GM18867 (cell line): ENCODE measurements around the gene CFAP54.
A peak's percentile ranks its signal among the peaks of the same experiment; 100 is the strongest.
"Not testable (repeated sequence)": the region's sequence is repeated elsewhere in the genome, so short reads cannot be mapped to it uniquely, and the experiment has no call there.

Experiments
- ATAC-seq: cut with Tn5 transposase; IDR thresholded peaks from one replicate; pipeline ENCODE4 v1.9.1; 2021; ENCODE audit warnings: mild to moderate bottlenecking, moderate library complexity; ENCODE audit not compliant: unreplicated experiment

CFAP54 gene

GRCh38 chr12:96489392-96490056 lies at the start of gene CFAP54:
TSS of gene CFAP54 (plus strand) at chr12:96489577. CDS start at chr12:96489610, 33 bp downstream.
- ATAC-seq: peak; percentile 95

DNA sequence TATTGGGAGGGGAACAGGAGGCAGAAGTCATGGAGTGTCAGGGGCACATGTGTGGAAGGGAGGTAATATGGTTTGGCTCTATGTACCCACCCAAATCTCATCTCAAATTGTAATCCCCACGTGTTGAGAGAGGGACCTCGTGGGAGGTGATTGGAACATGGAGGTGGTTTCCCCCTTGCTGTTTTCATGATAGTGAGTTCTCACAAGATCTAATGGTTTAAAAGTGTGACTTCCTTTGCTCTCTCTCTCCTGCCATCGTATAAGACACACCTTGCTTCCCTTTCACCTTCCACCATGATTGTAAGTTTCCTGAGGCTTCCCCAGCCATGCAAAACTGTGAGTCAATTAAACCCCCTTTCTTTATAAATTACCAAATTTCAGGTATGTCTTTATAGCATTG lies 47.6 kb upstream of the CFAP54 start:
- ATAC-seq: no peak

DNA sequence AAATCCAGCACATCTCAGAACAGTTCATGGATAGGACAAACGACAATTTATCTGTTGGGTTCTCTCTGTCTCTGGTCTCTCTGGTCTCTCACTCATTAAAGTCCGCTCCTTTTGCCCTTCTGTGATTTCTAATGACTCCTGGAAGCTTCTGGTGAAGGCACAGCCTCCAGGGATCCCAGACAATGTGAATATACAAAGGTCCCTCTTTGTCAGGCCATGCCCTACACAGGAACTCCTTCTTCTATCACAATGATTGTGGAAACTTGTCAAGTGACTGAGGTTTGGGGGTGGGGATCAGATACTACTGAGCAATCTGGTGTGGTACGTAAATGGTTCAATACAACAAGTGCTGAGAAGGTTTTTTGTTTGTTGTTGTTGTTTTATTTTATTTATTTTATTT lies 46.5 kb upstream of the CFAP54 start:
- ATAC-seq: no peak

- ATAC-seq: no peak
Measured at GRCh38 chr12:96444399-96444798, 45.0 kb upstream of the CFAP54 start.

GRCh38 chr12:96445691-96446583 lies 43.4 kb upstream of the CFAP54 start:
- peak; percentile 99 for ATAC-seq

GRCh38 chr12:96447256-96447655 lies 42.1 kb upstream of the CFAP54 start:
- ATAC-seq: no peak

- no peak for ATAC-seq
Measured at GRCh38 chr12:96448300-96448699, 41.1 kb upstream of the CFAP54 start.

DNA sequence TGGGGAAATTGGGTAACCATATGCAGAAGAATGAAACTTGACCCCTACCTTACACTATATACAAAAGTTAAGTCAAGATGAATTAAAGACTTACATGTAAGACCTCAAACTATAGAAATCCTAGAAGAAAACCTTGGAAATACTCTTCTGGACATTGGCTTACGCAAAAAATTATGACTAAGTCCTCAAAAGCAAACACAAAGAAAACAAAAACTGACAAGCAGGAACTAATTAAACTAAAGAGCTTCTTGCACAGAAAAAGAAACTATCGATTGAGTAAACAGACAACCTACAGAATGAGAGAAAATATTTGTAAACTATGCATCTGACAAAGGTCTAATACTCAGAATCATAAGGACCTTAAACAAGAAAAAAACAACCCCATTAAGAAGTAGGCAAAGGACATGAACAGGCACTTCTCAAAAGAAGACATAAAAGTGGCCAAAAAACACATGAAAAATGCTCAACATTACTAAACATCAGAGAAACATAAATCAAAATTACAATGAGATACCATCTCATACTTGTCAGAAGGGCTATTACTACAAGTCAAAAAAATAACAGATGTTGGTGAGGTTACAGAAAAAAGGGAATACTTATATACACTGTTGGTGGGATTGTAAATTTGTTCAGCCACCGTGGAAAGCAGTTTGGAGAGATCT lies 37.0 kb upstream of the CFAP54 start:
- ATAC-seq: no peak

GRCh38 chr12:96454396-96454795 lies 35.0 kb upstream of the CFAP54 start:
- no peak for ATAC-seq

- peak; percentile 88 for ATAC-seq
Measured at GRCh38 chr12:96456265-96456974, 33.0 kb upstream of the CFAP54 start.

- no peak for ATAC-seq
Measured at GRCh38 chr12:96457191-96457930, 32.0 kb upstream of the CFAP54 start.

DNA sequence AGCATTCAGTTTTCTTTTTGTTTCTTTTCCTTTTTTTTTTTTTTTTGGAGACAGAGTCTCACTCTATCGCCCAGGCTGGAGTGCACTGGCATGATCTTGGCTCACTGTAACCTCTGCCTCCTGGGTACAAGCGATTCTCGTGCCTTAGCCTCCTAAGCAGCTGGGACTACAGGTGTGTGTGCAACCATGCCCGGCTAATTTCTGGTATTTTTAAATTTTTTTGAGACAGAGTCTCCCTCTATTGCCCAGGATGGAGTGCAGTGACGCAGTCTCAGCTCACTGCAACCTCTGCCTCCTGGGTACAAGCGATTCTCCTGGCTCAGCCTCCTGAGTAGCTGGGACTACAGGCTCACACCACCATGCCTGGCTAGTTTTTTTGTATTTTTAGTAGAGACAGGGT lies 30.1 kb upstream of the CFAP54 start:
- ATAC-seq: not testable (repeated sequence)

- no peak for ATAC-seq
Measured at GRCh38 chr12:96462571-96463280, 26.7 kb upstream of the CFAP54 start.

DNA sequence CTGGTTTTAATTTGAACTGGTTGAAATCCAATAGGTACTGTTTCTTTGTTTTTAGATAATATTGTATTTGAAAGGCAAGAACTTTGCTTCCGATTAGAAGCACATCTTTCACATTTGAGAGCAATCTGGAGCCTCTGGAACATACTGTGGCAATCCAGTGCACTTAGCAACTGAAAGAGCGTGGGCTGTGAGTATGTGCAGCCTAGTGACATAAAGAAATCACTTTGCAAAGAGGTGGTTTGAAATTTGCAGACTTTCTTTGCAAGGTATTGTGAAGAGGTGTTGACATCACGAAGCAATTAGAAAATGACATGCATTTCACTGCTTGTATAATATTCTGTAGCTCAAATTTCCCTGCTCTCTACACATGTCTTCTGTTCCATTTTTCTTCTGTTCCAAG lies 23.5 kb upstream of the CFAP54 start:
- no peak for ATAC-seq

DNA sequence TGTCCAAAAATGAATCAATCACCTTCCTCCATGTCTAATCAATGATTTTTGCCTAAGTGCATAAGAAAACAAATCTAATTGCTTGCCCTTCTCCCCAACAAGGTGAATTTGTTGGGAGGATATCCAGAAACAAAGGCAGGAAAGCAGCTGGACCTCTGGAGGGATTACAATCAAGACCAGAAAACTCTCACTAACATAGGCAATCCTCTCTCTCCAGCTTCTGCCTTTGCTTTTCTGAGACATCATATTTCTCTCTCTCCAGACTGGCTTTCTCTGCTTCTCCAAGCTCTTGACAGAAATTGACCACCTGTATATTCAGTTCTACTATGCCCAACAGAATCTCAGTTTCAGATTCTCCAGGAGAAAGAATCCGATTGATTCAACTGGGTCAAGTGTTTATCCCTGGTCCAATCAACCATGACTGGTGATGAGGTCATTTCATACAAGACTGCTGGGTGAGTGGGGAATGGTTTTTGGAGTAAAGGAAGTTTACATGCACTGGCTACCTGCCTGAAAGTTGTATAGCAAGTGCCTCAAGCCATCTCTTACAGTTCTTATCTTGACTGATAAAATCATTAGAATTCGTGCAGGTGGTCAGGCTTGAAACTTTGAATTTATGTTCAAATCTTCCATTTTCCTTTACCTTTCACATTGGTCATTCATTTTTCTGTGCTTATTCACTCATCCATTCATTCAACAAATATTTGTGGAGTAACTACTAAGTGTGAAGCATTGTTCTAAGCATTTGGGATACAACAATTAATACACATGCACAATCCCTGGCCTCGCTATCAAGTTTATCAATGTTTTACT lies 22.2 kb upstream of the CFAP54 start:
- ATAC-seq: no peak

DNA sequence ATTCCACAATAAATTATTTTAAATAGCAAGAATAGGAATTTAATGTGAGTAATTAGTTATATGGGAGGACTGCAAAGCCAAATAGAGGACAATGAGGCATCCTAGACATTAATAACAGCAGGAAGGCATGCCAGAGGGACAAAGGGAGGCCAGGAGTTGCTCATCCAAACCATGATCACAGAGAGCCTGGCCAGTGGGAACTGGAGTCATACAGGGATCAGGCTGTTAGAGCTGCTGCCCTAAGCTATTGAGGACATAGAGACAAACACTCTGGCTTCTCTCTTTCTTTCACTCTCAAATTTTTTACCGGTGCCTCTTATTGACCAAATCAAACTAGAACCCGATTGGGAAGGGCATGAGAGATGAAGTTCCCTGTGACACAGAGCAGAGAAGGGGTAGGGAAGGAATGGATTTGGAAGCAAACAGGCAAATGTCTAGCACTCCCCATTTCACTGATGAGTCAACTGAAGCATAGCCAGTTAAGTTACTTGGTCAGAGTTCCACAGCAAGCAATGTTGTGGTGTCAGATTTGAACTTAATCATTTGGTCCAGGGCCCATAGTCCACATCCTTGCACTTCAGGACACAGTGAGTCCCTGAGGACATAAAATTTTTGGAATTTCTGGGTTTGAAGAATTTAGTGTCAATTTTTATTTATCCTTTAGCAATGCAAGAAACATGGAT lies 17.9 kb upstream of the CFAP54 start:
- no peak for ATAC-seq

DNA sequence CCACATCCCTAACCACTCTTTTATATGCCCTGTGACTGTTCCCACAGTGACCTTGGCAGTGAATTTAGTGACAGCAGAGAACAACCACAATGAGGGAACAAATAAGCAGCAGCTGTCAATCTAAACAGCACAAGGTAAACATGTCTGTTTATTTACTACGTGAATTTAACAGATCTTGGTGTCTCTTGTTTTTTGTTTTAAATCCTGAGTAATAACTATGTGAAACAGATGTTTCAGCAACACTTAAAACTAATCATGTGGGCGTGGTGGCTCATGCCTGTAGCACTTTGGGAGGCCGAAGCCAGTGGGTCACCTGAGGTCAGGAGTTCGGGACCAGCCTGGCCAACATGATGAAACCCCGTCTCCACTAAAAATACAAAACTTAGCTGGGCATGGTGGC lies 17.0 kb upstream of the CFAP54 start:
- no peak for ATAC-seq

GRCh38 chr12:96473394-96474093 lies 15.8 kb upstream of the CFAP54 start:
- no peak for ATAC-seq
